Activated gamma-delta T cell (primary cell): ENCODE results near the gene LEP.

Experiments used
- DNase-seq: peaks from one replicate; lab custom pipeline; 2025; lab: John Stamatoyannopoulos, UW

Gene LEP

DNA sequence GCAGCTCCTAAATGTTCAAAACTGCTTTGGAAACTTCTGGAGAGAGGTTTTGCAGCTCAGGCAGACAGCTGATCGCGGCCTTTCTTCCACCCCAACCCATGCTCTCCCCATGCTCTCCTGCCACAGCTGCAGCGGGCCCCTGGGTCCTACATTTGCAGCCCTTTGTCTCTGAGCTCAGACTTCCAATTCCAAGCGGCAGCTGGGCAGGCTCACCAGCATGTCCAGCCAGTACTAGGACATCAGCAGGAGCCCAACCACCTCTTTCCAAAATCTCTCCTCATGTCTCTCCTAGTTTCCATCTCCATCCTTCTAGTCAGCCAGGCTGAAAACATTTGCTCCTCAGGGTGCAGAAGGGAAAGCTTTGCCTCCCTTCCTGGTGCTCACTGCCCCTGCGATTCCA is 6.0 kb downstream of the LEP start:
- no peak for DNase-seq

DNA sequence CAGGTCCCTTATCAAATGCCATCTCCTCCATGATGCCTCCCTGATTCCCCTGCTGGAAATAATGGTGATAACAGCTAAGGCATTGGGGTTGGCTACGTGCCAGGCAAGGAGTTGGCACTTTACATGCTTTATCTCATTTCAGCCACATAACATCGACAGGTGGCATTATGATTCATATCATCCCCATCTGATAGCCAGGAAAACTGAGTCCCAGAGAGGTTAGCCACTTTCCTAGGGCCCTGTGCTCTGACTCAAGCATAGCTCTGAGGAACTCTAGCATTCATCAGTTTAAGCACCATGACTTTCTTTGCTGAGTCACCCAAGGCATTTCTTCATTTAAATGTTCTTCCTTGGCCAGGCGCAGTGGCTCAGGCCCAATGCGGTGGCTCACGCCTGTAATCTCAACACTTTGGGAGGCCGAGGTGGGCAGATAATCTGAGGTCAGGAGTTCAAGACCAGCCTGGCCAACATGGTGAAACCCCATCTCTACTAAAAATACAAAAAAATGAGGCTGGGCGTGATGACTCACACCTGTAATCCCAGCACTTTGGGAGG is 6.6 kb downstream of the LEP start:
- no peak for DNase-seq

DNA sequence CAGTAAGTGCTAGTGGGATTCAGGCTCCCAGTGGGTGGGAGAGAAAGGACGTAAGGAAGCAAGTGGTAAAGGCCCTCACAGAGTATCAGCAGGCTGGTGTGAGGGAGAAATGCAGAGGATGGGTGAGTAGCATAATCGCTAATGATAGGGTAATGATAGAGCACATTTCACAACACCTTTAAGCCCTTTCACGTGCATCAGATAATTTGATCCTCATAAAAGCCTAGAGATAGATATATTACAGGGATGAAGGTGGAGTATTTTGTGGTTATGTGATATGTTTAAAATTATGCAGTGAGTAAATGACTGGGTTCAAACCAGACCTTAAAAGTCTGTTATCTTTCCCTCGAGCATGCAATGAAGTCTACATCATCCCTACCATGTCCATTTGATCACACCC is 10.3 kb downstream of the LEP start:
- no peak for DNase-seq

DNA sequence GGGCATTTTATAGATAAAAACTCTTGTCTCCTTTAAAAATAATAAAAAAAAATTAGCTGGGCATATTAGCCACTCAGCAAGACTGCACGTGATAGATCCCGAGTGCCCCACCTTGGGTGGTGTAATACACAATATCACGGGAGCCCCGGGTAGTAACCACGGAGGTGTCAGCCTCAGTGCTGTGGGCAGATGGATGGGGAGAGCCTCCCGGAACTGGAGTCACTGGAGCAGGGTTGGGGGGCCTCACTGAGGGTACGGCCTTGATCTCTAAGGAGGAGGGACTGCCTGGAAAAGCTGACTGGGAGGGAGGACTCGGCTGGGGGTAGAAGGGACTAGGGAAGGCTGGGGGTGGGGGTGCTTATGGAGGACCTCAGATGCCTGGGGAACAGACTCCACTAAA is 12.6 kb downstream of the LEP start:
- DNase-seq = no peak

DNA sequence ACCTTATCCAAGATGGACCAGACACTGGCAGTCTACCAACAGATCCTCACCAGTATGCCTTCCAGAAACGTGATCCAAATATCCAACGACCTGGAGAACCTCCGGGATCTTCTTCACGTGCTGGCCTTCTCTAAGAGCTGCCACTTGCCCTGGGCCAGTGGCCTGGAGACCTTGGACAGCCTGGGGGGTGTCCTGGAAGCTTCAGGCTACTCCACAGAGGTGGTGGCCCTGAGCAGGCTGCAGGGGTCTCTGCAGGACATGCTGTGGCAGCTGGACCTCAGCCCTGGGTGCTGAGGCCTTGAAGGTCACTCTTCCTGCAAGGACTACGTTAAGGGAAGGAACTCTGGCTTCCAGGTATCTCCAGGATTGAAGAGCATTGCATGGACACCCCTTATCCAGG is 13.4 kb downstream of the LEP start:
- DNase-seq = no peak

DNA sequence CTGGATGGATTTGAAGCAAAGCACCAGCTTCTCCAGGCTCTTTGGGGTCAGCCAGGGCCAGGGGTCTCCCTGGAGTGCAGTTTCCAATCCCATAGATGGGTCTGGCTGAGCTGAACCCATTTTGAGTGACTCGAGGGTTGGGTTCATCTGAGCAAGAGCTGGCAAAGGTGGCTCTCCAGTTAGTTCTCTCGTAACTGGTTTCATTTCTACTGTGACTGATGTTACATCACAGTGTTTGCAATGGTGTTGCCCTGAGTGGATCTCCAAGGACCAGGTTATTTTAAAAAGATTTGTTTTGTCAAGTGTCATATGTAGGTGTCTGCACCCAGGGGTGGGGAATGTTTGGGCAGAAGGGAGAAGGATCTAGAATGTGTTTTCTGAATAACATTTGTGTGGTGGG is 14.2 kb downstream of the LEP start:
- no peak for DNase-seq

DNA sequence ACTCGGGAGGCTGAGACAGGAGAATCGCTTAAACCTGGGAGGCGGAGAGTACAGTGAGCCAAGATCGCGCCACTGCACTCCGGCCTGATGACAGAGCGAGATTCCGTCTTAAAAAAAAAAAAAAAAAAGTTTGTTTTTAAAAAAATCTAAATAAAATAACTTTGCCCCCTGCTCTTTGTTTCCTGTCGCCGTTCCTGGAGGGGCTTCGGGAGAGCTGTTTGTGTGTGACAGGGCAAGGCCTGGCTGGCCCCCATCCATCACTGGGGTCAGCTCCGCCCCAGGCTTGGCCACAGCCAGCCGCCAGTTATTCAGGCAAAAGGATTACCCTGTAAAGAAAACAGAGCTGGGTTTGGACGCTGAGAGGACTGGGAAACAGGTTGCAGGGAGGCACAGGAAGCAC is 16.4 kb downstream of the LEP start:
- DNase-seq = no peak

DNA sequence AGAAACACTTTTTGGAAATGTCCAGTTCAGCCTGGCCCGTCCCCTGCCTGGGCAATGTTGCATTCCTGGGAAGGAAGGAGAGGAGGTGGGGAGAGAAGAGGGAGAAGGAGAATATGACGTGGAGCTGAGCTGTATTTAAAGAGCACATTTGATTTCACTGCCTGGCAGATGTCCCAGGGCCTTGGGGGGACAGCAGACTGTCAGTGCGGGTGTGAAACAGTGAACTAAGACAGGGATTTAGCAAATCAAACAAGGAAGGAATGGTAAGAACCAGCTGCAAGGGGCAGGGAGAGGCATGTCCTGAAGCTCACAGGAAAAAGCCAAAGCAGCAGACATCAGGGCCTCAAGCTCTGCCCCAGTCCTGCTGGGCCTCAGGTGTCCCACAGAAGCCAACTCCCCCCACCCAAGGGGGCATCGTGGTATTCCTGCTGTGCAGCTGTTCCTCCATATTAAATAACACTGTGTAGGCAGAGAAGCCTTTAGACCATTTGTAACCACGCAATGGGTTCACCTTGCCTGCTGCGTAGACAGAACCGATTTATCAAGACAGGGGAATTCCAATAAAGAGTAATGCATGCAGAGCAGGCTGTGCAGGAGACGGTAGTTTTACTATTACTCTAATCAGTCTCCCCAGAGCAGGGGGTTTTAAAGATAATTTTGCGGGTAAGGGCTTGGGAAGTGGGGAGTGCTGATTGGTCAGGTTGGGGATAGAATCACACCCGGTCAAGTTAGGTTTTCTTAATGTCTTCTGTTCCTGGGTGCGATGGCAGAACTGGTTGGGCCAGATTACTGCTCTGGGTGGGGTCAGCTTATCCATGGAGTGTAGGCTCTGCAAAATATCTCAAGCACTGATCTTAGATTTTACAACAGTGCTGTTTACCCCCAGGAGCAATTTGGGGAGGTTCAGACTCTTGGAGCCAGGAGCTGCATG is 18.3 kb downstream of the LEP start:
- no peak for DNase-seq

DNA sequence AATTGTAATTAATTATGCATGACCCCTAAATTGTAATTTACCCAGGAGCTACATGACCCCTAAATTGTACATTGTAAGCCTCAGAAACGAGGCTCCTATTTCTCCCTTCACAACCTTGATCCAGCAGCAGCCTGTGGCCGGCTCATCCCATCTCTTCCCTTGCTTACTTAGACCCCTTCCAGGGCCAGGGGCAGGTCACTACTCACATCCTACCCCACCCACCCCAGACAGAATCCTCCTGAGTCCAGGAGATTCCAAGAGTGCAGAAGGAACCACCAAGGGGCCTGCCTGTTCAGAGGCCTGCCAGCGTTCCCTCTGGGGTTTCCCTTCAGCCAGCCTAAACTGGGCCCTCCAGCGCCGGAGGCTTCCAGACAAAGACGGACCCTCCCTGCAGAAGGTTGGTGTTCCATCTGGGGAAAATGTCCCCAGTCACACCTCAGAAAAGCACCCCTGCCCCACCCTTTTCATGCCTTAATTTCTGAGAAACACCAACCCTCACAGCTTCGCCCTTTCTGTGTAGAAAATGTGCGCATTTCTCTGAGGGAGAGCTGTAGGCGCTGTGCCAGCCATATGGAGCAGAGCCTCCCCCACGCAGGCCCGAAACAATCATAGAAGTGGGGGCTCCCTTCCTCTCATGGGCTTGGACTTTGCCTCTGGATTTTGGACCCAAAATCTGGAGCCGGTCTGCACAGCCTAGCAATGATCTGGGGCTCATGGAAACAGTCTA is 19.2 kb downstream of the LEP start:
- DNase-seq = no peak

DNA sequence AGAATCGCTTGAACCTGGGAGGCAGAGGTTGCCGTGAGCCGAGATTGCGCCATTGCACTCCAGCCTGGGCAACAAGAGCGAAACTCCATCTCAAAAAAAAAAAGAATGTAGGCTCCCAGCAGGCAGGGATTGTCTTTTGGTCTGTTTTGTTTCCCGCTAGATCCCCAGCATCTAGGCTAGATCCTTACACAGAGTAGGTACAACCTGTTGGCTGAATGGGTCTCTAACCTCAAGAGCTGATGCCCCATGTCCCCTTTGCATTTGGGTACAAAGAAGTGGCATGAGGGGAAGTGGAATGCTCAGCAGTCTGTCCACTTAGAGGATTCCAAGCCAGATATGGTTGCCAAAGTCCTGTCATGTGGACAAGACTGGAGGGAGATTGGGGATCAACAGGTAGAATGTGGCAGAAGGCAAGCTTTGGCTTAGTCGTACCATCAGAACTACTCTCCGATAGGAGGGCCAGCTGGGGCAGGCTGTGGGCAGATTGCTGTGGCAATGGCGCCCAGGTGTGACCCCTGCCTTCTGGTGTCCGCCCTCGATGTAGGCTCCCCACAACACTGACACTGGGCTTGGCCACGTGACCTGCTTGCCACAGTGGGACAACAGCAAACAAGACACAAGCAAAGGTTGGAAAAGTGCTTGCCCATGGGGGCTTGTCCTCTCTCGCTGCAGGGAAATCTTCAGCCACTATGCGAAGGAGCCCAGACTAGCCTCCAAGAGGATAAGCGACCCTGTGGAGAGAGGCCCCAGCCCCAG is 21.4 kb downstream of the LEP start:
- no peak for DNase-seq

DNA sequence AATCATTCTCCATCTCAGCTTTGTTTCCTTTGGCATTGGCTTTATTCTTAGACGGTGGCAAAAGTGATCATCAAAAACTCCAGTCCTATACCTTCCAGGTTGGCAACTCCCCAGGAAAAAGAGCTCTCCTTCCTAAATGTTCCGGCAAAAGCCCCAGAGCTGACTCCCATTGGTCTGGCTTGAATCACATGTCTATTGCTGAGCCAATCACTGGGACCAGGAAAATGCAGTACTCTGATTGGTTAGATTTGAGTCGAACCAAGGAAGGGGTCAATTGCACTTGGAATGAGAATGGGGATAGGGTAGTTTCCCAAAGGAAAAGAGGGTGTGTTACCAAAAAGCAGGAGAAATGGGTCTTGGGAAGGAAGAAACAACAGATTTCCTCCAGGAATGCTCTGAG is 22.3 kb downstream of the LEP start:
- no peak for DNase-seq

DNA sequence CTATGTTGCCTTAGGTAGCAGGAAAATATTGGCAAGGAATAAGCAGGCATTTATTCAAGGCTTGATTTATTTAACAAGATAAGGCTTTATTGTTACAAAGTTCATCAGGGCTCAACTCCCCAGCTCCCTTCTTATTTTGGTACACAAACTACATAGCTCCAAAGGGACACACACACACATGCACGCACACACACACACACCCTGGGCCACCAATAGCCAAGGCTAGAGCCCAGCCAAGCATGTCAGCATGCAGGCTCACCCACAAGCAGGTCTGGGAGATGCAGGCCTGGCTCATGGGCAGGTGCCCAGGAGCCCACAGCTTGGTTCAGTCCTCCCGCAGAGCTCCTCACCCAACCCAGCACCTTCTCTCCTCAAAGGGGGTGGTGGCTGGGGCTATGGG is 23.4 kb downstream of the LEP start:
- no peak for DNase-seq

DNA sequence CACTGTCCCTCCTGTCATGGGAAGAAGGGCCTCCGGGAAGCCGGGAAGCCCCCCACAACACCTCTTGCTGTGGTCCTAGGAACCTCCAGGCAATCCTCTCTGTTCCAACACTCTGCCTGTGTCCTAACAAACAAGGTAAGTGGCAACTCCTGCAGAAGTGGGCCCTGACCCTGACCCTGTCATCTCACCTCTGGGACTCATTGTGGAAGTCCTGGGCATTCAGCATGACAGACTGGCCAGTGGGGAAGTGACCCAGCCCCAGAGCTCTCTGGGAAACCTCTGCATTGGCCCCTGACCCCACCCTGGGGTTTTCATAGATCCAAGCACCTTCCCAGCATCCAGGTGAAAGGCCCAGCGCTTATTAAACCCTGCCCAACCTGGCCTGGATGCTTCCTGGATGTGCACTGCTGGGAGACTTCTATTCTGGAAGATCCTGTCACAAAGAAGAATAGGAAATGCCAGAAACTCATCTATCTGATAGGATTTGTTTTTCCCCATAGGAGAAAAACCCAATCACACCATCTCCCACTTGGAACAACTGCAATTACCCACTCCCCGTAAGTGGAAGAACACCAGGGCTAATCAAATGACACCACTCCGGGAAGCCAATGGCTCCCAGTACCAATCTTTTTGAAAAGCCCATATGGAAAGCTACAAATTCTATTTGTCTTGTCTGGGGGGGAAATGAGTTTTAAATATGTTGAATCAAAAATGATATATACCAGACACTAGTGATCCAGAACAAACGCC is 24.3 kb downstream of the LEP start:
- no peak for DNase-seq

DNA sequence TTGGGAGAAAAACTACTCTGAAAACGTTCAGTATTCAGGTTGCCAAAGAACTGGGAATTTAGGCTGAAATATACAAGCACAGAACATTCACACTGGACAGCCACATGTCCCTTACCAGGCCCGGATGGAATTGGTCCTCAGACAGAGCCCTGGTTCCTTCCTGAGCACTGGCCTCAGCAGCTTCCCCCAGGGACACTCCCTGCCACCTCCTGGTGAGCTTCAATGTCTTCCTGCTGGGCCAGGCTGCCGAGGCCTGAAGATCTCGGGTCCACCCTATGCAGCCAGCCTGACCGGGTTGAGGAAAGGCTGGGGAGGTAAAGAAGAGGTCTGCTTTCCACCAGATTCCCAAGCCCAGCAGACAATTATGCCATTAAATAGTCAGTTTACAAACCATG is 24.8 kb downstream of the LEP start:
- no peak for DNase-seq

DNA sequence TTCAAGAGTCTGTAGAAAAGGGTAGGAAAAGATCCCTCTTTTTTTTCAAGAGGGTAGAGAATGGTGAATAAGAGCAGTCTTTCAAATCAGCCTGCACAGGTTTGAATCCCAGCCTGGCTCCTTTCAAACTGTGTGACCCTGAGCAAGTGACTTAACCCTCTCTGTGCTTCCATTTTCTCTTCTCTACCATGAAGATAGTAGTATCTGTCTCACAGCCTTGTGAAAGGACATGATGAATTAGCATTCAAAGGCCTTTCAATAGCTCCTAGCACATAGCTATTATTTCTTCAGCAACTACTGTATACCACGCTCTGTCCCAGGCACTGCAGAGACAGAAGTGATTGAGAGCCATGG is 25.4 kb downstream of the LEP start:
- no peak for DNase-seq

DNA sequence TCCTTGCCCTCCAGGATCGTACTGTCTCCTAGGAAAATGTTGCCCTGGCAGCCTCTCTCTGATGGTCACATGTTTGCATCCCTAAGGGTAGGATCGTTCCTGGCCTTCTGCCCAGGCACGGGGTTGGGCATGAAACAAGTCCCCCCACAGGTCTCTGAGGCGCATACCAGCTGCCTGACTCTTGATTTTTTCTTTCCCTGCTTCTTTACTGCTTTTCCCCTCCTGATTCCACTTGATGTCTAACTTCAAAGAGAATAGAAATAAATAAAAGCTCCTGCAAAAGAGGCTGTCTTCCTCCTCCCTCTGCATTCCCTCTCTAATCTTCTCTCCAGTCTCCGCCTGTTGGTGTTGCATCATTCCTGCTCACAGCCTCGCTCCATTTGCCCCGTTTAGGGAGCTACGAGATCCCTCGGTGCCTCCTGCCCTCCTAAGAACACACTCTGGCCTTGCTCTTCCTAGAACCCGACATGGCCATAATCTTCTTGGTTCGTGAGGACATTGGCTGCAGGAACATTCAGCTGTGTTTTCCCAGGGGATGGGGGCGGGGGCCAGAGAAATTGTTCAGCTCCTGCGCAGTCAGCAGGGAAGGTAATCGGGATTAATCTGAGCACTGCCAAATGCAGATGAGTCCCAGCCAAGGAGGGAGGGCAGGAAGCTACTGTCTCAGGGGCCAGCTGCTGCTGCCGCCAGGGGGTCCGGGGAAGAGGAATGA is 26.0 kb downstream of the LEP start:
- DNase-seq = no peak

DNA sequence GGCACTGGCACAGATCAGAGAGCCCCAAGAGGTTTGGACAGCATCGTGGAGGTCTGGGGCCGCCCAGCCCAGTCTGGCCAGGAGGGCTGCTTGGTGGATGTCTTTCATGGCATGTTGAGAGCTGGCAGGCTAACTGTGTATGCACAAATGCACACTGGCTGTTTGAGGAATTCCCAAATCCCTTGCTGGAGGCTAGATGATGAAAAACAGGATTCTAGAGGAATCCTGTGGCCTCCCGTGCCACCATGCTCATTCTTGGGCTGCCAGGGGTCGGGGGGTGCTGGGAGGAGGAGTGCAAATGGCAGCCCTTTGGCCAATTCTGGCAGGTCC is 26.5 kb downstream of the LEP start:
- DNase-seq = no peak

DNA sequence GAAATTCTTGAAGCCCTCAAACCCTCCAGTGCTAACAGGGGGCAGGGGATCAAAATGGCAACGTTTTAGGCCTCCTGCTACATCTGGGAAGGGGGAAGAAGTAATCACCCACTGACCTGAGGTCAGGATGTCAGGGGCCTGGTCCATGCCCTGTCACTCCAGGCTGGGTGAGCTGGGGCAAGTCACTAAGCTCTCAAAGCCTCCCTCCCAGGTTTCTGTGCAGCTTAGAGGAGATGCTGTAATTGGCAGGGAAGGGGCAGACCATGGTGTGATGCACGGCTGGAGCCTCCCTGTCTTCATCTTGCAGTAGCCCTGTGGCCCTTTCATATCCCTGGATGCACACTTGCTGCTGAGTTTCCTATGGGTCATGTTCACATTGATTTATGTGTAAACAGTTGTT is 27.2 kb downstream of the LEP start:
- no peak for DNase-seq

DNA sequence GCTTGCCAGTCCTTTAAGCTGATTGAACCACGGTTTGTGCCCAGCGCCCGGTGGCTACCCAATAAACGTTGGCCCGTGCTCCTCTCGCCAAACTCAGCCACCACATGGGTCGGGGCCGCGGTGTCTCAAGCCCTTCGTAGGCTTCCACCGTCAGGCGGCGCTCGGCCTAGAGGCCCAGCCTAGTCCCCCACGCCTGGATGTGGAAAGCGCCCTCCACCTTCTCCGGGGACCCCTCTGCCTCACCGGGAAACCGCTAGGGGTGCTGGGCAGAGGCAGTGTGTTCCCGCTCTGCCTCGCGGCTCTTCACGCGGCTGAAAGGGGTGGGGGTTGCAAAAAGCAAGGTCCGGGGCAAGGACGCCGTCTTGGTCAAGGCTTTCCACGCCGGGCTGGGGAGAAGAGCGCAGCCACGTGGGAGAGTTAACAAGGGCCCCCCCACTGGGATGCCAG is 29.8 kb downstream of the LEP start:
- no peak for DNase-seq

DNA sequence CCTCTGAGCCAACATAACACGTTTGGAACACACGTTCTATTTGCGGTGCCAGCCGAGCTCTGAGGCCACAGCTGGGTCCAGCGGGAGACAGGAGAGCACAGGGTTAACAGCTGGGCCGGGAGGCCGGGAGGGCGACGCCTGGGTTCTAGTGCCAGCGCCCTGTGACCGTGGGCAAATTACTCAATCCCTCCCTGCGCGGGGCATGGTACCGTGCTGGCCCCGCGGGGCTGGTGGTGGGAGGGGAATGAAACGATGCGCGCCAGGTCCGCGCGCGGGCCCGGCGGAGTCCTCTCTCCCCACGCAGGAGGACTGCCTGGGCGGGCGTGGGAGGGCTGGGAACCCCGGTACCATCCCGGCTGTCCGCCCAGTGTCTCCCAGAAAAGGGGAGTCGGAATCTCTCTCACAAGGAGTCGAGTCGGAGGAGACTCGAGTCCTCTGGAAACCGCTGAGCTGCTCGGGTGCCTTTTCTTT is 30.4 kb downstream of the LEP start:
- no peak for DNase-seq

DNA sequence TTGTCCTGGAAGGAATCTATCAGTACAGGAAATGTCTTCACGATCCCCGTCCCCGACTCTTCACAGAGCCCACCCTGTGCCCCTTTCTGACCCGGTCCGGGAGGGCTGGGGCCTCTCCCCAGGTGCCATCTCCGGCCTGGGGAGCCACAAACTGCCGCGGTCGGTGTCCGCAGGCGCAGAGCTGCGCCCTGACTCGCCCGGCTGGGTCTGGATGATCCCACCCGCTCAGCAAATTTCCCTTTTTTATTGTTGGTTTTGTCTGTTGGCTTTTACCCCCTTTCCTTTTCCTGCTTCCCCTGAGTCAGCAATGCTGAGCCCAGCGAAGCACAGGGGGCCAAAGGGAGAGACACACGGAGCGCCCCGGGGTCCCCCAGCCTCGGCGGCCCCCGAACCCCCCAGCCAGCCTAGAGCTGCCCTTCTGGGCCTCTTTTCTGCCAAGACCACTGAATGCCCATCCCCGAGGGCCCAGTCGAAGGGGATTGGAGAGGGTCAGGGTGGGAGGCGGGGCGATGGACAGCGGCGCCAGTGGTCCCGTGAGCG is 30.9 kb downstream of the LEP start:
- no peak for DNase-seq
